Activated naive CD4-positive, alpha-beta T cell treated with Interleukin-2 at 50 U/mL for 16 hours (primary cell): Measurements from ENCODE around the gene RPL41.
"Not testable (repeated sequence)": the region's sequence is repeated elsewhere in the genome, so short reads cannot be mapped to it uniquely, and the experiment has no call there.

ENCODE experiments used
- DNase-seq: peaks from one replicate; pipeline ENCODE4 v3.0.0-alpha.2; 2020

Gene RPL41

GRCh38 chr12:56129206-56129941 is 12.9 kb downstream of the RPL41 start:
- peak; percentile 71 for DNase-seq

DNA sequence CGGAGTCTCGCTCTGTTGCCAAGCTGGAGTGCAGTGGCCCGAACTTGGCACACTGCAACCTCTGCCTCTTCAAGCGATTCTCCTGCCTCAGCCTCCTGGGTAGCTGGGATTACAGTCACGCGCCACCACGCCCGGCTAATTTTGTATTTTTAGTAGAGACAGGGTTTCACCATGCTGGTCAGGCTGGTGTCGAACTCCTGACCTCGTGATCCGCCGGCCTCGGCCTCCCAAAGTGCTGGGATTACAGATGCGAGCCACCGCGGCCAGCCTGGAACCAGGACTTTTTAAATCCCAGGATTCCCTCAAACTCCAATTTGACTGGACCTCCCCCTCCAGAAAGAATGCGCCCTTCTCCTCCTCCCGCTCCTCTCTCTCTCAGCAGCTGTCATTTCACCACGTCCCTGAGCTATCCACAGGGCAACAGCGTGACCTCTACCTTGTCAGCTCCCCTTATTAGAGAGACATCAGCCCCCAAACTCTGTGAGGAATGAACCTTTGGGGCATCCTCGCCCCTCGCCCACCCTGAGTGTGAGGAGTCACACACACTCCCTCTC is 13.6 kb downstream of the RPL41 start:
- DNase-seq, result no peak

DNA sequence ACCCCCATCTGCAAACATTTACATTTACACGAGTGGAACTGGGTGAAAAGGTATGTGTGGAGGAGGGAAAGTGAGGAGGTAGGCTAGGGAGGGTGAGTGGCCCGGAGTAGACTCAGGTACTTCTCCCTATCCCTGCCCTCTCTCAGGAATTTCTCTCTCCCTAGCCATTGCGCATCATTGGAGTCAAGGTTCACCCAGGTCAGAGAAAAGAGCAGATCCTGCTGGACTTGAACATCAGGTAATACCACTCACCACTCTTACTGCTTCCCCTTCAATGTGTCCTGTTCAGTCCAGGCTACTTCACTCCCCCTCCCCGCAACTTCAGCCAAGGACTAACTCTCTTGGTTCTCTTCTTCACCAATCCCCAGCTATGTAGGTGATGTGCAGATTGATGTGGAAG is 14.4 kb downstream of the RPL41 start:
- no peak for DNase-seq

- no peak for DNase-seq
These were observed 18.5 kb downstream of the RPL41 start for GRCh38 chr12:56134897-56135296.

DNA sequence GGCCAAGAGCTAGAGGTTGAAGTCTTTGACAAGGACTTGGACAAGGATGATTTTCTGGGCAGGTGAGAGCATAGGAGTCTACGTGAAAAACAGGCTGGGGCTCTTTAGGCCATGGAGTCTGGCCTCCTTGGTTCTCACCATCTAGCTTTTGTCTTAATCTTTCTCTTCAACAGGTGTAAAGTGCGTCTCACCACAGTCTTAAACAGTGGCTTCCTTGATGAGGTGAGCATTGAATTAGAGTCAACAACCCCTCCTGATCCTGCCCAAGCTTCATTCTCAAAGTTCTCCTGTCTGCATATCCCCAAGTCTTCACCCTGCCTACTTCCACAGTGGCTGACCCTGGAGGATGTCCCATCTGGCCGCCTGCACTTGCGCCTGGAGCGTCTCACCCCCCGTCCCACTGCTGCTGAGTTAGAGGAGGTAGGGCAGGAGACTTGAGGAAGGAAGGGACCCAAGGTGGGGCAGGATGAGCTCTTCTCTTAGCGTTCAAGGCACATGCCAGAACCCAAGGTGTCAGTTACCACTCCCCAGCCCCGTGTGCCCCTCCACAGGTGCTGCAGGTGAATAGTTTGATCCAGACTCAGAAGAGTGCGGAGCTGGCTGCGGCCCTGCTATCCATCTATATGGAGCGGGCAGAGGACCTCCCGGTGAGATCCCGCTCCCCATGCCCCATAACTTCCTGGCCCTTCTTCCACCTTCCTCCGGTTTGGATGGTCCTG is 21.6 kb downstream of the RPL41 start:
- no peak for DNase-seq

- no peak for DNase-seq
These were observed 25.7 kb downstream of the RPL41 start for GRCh38 chr12:56141946-56142784.

DNA sequence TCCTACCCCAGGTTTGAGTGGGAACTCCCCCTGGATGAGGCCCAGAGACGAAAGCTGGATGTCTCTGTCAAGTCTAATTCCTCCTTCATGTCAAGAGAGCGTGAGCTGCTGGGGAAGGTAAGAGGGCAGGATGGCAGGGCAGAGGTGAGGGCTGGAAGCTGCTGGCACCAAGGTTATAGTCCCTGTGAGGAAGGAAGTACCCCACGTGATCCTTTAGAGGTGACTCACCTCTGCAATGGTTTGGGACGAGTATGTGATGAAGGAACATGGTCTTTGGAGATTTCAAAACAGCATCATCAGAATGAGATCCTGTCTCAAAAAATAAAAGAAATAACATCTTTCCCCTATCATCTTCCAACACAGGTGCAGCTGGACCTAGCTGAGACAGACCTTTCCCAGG is 26.8 kb downstream of the RPL41 start:
- DNase-seq, result no peak

DNA sequence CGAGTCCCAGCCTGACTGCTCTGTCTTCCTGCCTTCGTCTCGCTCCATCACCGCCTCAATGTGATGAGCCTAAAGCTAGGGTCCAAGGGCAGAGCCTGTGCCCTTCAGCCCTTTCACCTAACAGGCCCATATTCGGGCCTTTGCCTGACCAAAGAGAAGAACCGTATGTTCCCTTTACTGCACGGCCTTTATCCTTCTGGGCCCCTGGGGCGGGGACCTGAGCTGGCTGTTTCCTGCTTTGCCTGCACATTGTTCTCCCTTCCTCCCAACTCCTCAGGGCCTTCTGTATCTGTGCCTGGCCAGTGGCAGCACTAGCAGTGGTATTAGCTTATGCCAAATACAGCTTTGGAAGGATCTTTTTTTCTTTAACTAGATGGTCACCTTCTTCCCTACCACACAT is 27.4 kb downstream of the RPL41 start:
- DNase-seq, result no peak

DNA sequence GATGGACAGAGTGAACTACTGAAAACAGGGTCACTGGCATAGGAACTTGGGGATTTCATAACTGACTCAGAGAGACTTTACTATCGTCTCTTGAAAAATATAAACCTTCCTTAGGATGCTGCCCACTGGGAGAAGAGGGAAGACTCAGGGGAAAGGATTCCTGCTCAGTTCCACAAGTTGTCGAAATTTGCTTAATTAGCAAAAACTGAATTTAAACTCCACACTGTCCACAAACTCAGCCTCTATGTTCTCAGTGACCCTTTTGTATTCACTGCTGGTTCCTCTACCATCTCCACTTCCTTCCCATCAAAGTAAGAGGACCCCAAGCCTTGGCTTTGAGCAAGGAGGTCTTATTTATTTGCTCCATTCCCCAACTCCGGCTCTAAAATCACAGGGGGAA is 28.8 kb downstream of the RPL41 start:
- no peak for DNase-seq

DNA sequence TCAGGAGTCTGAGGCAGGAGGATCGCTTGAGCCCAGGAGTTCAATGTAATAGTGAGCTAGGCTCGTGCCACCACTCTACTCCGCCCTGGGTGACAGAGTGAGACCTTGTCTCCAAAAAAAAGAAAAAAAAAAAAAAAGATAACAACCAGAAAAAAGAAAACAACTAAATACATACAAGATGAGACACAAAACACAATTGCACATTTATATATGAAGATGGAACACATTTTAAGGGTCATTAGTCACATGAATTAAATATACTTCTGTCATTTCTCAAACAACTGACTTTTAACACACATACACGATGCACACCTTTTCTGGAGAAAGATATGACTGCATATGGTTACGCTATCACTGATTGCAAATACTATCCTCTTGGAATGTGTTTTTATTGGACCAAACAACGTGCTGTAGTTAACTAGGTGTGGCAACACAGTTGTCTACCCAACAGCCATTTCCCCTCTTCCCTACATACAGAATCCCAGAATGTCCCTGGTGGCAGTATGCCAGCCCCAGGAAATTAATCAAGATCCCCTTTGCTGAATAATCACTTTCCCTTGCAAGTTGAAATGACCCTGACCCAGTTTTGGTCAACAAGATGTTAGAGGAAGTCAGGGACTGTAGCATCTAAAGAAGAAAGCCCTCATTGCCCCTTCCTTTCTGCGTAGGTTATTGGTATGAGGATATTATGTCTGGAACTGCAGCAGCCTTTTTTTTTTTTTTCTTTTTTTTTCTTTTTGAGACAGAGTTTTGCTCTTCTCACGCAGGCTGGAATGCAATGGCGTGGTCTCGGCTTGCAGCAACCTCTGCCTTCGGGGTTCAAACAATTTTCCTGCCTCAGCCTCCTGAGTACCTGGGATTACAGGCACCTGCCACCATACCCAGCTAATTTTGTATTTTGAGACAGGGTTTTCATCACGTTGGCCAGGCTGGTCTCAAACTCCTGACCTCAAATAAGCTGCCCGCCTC is 30.3 kb downstream of the RPL41 start:
- DNase-seq, result no peak

DNA sequence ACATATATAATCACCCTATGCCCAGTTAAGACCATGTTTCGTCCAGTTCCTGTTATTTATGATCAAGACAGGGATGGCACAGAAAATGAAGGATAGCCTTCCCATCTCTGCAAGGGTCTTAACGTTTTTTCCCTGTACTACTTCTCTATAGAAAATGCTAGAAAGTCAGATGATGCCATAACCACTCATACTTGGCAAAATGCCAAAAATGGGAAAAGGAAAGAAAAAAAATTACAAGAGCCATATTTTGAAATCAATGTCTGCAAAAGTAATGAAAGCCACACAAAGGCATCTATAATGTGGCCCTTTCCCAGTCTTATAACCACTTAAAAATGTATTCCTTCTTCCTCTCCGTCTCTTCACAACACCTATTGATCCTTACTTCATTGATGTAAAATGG is 34.1 kb downstream of the RPL41 start:
- no peak for DNase-seq

DNA sequence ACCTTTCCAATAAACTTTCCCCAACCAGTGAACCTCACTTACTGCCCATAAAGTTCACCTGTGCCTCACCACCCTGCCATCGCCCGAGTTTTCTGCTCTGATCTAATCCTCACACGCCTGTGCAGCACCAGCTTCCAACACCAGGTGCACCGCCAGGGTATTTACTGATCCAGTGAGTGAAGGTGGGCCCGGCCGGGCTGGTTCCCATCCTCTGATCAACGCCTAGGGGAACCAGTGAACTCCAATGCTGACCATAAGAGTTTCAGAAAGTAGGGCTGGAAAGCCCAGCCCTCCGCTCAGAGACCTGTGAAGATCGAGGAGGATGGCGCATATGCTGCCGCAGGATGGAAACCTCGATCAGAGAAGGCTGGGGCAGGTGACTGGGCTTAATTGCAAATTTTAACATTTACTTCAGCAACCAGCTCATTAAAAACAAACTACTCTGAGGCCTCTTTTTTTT is 35.3 kb downstream of the RPL41 start:
- DNase-seq, result peak; percentile 74

- DNase-seq, result peak; percentile 96
These were observed 35.8 kb downstream of the RPL41 start, which contains the start of gene MYL6B for GRCh38 chr12:56152132-56152755. TSS of gene MYL6B (plus strand) at chr12:56152587. CDS start at chr12:56153919, 1,332 bp downstream.

GRCh38 chr12:56152756-56153677 is 36.6 kb downstream of the RPL41 start:
- DNase-seq, result no peak

GRCh38 chr12:56153678-56154065 is 37.2 kb downstream of the RPL41 start:
- no peak for DNase-seq

GRCh38 chr12:56154246-56154771 is 37.9 kb downstream of the RPL41 start:
- no peak for DNase-seq

- DNase-seq, result no peak
These were observed 38.4 kb downstream of the RPL41 start for GRCh38 chr12:56154818-56155217.

- no peak for DNase-seq
These were observed 38.9 kb downstream of the RPL41 start for GRCh38 chr12:56155256-56155845.

GRCh38 chr12:56156464-56157200 is 40.2 kb downstream of the RPL41 start:
- not testable (repeated sequence) for DNase-seq
